ENCODE results near the gene BCL2L2. TPM values are rescaled to one million over a fixed set of nuclear protein-coding genes. Genes with fewer than 3 reads are reported as not detected.

Gene BCL2L2
- total and polyA plus RNA-seq, 4 donors: 4.7 to 28.0 (median 12.7) TPM

GRCh38 chr14:23346693-23347405 is 40.2 kb downstream of the BCL2L2 start:
- peaks cover 0 to 3% (median 0%) of the 10 kb centered on the region in 4 donors for H3K27me3 ChIP-seq (ENCODE audit: control insufficient read depth in 4 of 4, insufficient read depth in 4 of 4, low read length in 3 of 4)
- WGBS: 84% methylated on average over 27 of the region's 27 CpGs
- no peak for DNase-seq (ENCODE audit: low spot score)
- TF ChIP-seq CTCF (IDR thresholded peaks at IDR 0.05; ENCODE audit: low read depth, low read length, missing input control): no peak
- peaks cover 0 to 2% (median under 1%) of the 10 kb centered on the region in 4 donors for H3K4me1 ChIP-seq (ENCODE audit: control insufficient read depth in 4 of 4, insufficient read depth in 4 of 4, low read length in 3 of 4)
- H3K9me3 ChIP-seq (ENCODE audit: control insufficient read depth in 4 of 4, low read length in 3 of 4): no peaks in the 10 kb centered on the region
- no peak overlapping the region for H3K9ac ChIP-seq (ENCODE audit: low read depth in 1 of 2, low read length in 2 of 2)
- H3K36me3 ChIP-seq (ENCODE audit: control insufficient read depth in 4 of 4, insufficient read depth in 3 of 4, low read depth in 1 of 4, low read length in 3 of 4): no peaks in the 10 kb centered on the region
- no peak overlapping the region for H3K27ac ChIP-seq (ENCODE audit: low read depth in 1 of 2, low read length in 2 of 2)
- no peak overlapping the region for H3K4me3 ChIP-seq (ENCODE audit: low read depth in 1 of 3, low read length in 3 of 3)

GRCh38 chr14:23347406-23348296 is 41.0 kb downstream of the BCL2L2 start:
- Histone ChIP-seq H3K9me3 (ENCODE audit: control insufficient read depth in 4 of 4, low read length in 3 of 4) (no peaks in the 10 kb centered on the region), H3K4me1 (ENCODE audit: control insufficient read depth in 4 of 4, insufficient read depth in 4 of 4, low read length in 3 of 4) (peaks cover 4 to 9% (median 6%) of the 10 kb centered on the region in 4 donors), H3K27ac (ENCODE audit: low read depth in 1 of 2, low read length in 2 of 2) (no peak overlapping the region), H3K36me3 (ENCODE audit: control insufficient read depth in 4 of 4, insufficient read depth in 3 of 4, low read depth in 1 of 4, low read length in 3 of 4) (no peaks in the 10 kb centered on the region), H3K27me3 (ENCODE audit: control insufficient read depth in 4 of 4, insufficient read depth in 4 of 4, low read length in 3 of 4) (peaks cover 0 to 4% (median 0%) of the 10 kb centered on the region in 4 donors), H3K4me3 (ENCODE audit: low read depth in 1 of 3, low read length in 3 of 3) (no peak overlapping the region), H3K9ac (ENCODE audit: low read depth in 1 of 2, low read length in 2 of 2) (no peak overlapping the region)
- no peak for TF ChIP-seq NR2F2 (IDR thresholded peaks at IDR 0.05)
- no peak for TF ChIP-seq MAX (IDR thresholded peaks at IDR 0.05)
- TF ChIP-seq SP1 (IDR thresholded peaks at IDR 0.05): no peak
- no peak for TF ChIP-seq RAD21 (IDR thresholded peaks at IDR 0.05)
- TF ChIP-seq FOXA1 (IDR thresholded peaks at IDR 0.05): no peak
- TF ChIP-seq FOXA2 (IDR thresholded peaks at IDR 0.05): no peak
- TF ChIP-seq ATF3 (IDR thresholded peaks at IDR 0.05): no peak
- TF ChIP-seq HNF4G (IDR thresholded peaks at IDR 0.05): no peak
- TF ChIP-seq ZBTB33 (IDR thresholded peaks at IDR 0.05): no peak
- no peak for TF ChIP-seq GABPA (IDR thresholded peaks at IDR 0.05 in 1 of 2, conservative IDR thresholded peaks at IDR 0.05 in 1 of 2)
- no peak for TF ChIP-seq REST (IDR thresholded peaks at IDR 0.05)
- no peak for TF ChIP-seq YY1 (IDR thresholded peaks at IDR 0.05)
- no peak for TF ChIP-seq RXRA (IDR thresholded peaks at IDR 0.05)
- no peak for TF ChIP-seq CTCF (IDR thresholded peaks at IDR 0.05; ENCODE audit: low read depth, low read length, missing input control)
- no peak for TF ChIP-seq TAF1 (conservative IDR thresholded peaks at IDR 0.05)
- no peak for TF ChIP-seq HNF4A (conservative IDR thresholded peaks at IDR 0.05)
- TF ChIP-seq EGR1 (IDR thresholded peaks at IDR 0.05; ENCODE audit: low read depth in 2 of 2): no peak
- no peak for TF ChIP-seq JUND (IDR thresholded peaks at IDR 0.05)
- no peak for DNase-seq (ENCODE audit: low spot score)
- 94% methylated on average over 19 of the region's 19 CpGs for WGBS
